ENCODE results near the gene HOXB5.

DNA sequence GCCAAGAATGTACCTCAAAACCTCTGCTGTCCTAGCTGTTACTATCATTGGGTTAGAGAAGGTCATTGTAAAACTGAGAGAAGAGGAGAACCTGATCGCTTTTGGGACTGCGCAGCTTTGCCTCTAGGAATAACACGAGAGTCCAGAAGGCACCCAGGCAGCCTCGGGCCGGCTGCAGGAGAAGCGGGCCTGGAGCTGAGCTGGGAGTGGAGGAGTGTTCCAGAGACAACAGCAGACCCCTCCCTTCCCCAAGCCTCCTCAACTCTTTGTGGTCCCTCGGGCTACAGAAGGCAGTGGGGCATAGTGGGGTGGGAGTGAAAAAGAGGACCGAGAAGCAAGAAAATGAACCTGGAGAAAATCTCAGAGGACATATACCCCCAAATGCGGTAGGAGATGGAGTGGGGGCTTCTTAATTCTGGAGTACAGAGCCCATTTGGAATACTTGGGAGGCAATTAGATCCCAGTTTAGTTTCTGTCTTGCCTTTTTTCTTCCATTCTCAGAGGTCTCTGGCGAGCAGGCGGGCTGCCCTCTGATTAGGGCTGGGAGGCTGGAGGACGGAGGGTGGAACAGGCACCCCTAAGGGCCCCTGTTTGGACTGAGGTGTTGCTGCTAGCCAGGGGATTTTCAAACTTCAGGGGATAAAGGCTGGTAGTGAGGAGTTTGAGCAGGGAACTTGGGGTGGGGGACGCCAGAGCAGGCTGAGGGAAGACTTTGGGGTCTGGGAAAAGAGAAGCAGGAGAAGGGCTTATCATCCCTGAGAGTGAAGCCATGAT is 35.3 kb downstream of the HOXB5 start:
- TF ChIP-seq, protein P1, sequence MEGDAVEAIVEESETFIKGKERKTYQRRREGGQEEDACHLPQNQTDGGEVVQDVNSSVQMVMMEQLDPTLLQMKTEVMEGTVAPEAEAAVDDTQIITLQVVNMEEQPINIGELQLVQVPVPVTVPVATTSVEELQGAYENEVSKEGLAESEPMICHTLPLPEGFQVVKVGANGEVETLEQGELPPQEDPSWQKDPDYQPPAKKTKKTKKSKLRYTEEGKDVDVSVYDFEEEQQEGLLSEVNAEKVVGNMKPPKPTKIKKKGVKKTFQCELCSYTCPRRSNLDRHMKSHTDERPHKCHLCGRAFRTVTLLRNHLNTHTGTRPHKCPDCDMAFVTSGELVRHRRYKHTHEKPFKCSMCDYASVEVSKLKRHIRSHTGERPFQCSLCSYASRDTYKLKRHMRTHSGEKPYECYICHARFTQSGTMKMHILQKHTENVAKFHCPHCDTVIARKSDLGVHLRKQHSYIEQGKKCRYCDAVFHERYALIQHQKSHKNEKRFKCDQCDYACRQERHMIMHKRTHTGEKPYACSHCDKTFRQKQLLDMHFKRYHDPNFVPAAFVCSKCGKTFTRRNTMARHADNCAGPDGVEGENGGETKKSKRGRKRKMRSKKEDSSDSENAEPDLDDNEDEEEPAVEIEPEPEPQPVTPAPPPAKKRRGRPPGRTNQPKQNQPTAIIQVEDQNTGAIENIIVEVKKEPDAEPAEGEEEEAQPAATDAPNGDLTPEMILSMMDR (IDR thresholded peaks at IDR 0.05): no peak
- no peak for TF ChIP-seq POLR2A (IDR thresholded peaks at IDR 0.05)

Data from testis (tissue), 2 donors.